ENCODE data around the gene SLC22A7.

GRCh38 chr6:43290905-43291355 lies 7.1 kb upstream of the SLC22A7 start:
- no peak for TF ChIP-seq CTCF (IDR thresholded peaks at IDR 0.05 in 4 of 5, conservative IDR thresholded peaks at IDR 0.05 in 1 of 5)
- no peak for TF ChIP-seq POLR2A (IDR thresholded peaks at IDR 0.05)

Measured in gastrocnemius medialis (tissue), 4 donors.